ENCODE results near the gene CCDC126. TPM values are rescaled to one million over a fixed set of nuclear protein-coding genes. Genes with fewer than 3 reads are reported as not detected.

CCDC126 gene
- total and polyA plus RNA-seq, 2 of the 8 experiments (the other 6 are each of a cell fraction or from before 2014, with no cell fraction given): 1.4 to 5.3 TPM

DNA sequence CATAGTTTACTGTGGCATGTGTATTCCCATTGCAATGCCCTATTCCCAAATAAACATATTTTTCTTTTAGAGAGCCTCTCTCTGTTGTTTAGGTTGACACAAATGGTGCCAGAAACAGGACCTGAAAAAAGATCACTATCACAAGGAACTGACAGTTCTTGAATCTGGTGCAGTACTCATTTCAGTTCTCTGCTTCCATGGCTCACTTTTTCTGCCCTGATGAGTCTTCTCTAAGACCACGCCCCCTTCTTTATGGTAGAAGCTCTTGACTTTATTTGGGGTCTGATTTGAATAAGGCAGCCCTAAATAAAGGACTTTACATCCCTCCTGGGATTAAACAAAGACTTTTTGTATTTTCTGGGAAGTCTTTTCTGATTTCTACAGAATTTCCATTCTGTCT, 3.5 kb upstream of the CCDC126 start (continued):
- TF ChIP-seq, protein P1, sequence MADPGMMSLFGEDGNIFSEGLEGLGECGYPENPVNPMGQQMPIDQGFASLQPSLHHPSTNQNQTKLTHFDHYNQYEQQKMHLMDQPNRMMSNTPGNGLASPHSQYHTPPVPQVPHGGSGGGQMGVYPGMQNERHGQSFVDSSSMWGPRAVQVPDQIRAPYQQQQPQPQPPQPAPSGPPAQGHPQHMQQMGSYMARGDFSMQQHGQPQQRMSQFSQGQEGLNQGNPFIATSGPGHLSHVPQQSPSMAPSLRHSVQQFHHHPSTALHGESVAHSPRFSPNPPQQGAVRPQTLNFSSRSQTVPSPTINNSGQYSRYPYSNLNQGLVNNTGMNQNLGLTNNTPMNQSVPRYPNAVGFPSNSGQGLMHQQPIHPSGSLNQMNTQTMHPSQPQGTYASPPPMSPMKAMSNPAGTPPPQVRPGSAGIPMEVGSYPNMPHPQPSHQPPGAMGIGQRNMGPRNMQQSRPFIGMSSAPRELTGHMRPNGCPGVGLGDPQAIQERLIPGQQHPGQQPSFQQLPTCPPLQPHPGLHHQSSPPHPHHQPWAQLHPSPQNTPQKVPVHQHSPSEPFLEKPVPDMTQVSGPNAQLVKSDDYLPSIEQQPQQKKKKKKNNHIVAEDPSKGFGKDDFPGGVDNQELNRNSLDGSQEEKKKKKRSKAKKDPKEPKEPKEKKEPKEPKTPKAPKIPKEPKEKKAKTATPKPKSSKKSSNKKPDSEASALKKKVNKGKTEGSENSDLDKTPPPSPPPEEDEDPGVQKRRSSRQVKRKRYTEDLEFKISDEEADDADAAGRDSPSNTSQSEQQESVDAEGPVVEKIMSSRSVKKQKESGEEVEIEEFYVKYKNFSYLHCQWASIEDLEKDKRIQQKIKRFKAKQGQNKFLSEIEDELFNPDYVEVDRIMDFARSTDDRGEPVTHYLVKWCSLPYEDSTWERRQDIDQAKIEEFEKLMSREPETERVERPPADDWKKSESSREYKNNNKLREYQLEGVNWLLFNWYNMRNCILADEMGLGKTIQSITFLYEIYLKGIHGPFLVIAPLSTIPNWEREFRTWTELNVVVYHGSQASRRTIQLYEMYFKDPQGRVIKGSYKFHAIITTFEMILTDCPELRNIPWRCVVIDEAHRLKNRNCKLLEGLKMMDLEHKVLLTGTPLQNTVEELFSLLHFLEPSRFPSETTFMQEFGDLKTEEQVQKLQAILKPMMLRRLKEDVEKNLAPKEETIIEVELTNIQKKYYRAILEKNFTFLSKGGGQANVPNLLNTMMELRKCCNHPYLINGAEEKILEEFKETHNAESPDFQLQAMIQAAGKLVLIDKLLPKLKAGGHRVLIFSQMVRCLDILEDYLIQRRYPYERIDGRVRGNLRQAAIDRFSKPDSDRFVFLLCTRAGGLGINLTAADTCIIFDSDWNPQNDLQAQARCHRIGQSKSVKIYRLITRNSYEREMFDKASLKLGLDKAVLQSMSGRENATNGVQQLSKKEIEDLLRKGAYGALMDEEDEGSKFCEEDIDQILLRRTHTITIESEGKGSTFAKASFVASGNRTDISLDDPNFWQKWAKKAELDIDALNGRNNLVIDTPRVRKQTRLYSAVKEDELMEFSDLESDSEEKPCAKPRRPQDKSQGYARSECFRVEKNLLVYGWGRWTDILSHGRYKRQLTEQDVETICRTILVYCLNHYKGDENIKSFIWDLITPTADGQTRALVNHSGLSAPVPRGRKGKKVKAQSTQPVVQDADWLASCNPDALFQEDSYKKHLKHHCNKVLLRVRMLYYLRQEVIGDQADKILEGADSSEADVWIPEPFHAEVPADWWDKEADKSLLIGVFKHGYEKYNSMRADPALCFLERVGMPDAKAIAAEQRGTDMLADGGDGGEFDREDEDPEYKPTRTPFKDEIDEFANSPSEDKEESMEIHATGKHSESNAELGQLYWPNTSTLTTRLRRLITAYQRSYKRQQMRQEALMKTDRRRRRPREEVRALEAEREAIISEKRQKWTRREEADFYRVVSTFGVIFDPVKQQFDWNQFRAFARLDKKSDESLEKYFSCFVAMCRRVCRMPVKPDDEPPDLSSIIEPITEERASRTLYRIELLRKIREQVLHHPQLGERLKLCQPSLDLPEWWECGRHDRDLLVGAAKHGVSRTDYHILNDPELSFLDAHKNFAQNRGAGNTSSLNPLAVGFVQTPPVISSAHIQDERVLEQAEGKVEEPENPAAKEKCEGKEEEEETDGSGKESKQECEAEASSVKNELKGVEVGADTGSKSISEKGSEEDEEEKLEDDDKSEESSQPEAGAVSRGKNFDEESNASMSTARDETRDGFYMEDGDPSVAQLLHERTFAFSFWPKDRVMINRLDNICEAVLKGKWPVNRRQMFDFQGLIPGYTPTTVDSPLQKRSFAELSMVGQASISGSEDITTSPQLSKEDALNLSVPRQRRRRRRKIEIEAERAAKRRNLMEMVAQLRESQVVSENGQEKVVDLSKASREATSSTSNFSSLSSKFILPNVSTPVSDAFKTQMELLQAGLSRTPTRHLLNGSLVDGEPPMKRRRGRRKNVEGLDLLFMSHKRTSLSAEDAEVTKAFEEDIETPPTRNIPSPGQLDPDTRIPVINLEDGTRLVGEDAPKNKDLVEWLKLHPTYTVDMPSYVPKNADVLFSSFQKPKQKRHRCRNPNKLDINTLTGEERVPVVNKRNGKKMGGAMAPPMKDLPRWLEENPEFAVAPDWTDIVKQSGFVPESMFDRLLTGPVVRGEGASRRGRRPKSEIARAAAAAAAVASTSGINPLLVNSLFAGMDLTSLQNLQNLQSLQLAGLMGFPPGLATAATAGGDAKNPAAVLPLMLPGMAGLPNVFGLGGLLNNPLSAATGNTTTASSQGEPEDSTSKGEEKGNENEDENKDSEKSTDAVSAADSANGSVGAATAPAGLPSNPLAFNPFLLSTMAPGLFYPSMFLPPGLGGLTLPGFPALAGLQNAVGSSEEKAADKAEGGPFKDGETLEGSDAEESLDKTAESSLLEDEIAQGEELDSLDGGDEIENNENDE (IDR thresholded peaks at IDR 0.05; ENCODE audit: insufficient replicate concordance, low read length): no peak
- TF ChIP-seq ASH2L (IDR thresholded peaks at IDR 0.05; ENCODE audit: low read length) (no peak), RNF2 (IDR thresholded peaks at IDR 0.05; ENCODE audit: borderline replicate concordance, low read depth, low read length, missing control alignments, poor library complexity, severe bottlenecking) (no peak), PHF8 (conservative IDR thresholded peaks at IDR 0.05; ENCODE audit: low read depth, low read length) (no peak), TAF7 (optimal IDR thresholded peaks at IDR 0.05; ENCODE audit: borderline replicate concordance, low read depth, low read length) (no peak), GABPA (IDR thresholded peaks at IDR 0.05; ENCODE audit: borderline replicate concordance, insufficient read depth, low read length) (no peak)
- TF ChIP-seq, protein P2, sequence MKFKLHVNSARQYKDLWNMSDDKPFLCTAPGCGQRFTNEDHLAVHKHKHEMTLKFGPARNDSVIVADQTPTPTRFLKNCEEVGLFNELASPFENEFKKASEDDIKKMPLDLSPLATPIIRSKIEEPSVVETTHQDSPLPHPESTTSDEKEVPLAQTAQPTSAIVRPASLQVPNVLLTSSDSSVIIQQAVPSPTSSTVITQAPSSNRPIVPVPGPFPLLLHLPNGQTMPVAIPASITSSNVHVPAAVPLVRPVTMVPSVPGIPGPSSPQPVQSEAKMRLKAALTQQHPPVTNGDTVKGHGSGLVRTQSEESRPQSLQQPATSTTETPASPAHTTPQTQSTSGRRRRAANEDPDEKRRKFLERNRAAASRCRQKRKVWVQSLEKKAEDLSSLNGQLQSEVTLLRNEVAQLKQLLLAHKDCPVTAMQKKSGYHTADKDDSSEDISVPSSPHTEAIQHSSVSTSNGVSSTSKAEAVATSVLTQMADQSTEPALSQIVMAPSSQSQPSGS (IDR thresholded peaks at IDR 0.05; ENCODE audit: low read length): no peak
